Lung (tissue), 12 donors: ENCODE results near the gene NAGLU. TPM values are rescaled to one million over a fixed set of nuclear protein-coding genes. Genes with fewer than 3 reads are reported as not detected.

ENCODE experiments used
- ATAC-seq: fragments of 200-7000 bp; cut with Tn5 transposase; one replicate; pipeline ENCODE4 v1.9.1; 2020; ENCODE audit warnings: moderate number of reproducible peaks; ENCODE audit not compliant: insufficient read depth, low FRiP score
- DNase-seq, 3 donors: peaks; one replicate each; pipeline ENCODE4 v3.0.0-alpha.2; 2013 to 2017
- H3K27ac ChIP-seq, 2 donors: one replicate each; pipeline ENCODE4 v1.5.1; 2013; ENCODE audit warnings: mild to moderate bottlenecking in 2 of 2, moderate library complexity in 2 of 2, control low read depth in 1 of 2, inconsistent platforms in 1 of 2, low read depth in 1 of 2, low read length in 1 of 2
- H3K27me3 ChIP-seq, 3 donors: one replicate each; pipeline ENCODE4 v1.5.1; 2013; ENCODE audit warnings: low read length in 2 of 3; ENCODE audit not compliant: control insufficient read depth in 3 of 3, insufficient read depth in 3 of 3
- H3K36me3 ChIP-seq, 4 donors: one replicate each; pipeline ENCODE4 v1.5.1; 2013; ENCODE audit warnings: low read length in 4 of 4, mild to moderate bottlenecking in 1 of 4, moderate library complexity in 1 of 4; ENCODE audit not compliant: control insufficient read depth in 4 of 4, insufficient read depth in 4 of 4
- H3K4me1 ChIP-seq, 5 donors: one replicate each; pipeline ENCODE4 v1.5.1; 2013; ENCODE audit warnings: low read length in 5 of 5, mild to moderate bottlenecking in 2 of 5, moderate library complexity in 1 of 5; ENCODE audit not compliant: control insufficient read depth in 5 of 5, insufficient read depth in 5 of 5
- H3K4me3 ChIP-seq: one replicate; pipeline ENCODE4 v1.5.1; 2013; ENCODE audit warnings: mild to moderate bottlenecking, control low read depth, moderate library complexity
- H3K9ac ChIP-seq, 2 donors: one replicate each; pipeline ENCODE4 v1.5.1; 2013; ENCODE audit warnings: low read length in 2 of 2, control low read depth in 1 of 2; ENCODE audit not compliant: insufficient read depth in 1 of 2
- H3K9me3 ChIP-seq, 4 donors: one replicate each; pipeline ENCODE4 v1.5.1; 2013; ENCODE audit warnings: low read length in 3 of 4, mild to moderate bottlenecking in 1 of 4, moderate library complexity in 1 of 4; ENCODE audit not compliant: control insufficient read depth in 4 of 4, insufficient read depth in 3 of 4
- WGBS, 2 donors: extraction: QIAGEN DNeasy Blood & Tissue Kit; methylation state at CpG; one replicate each; pipeline ENCODE4 v1.1.7; 2013; 5-methylcytosine and 5-hydroxymethylcytosine counted together
- polyA plus RNA-seq, 2 donors: library from polyadenylated mRNA; stranded (reverse); fragments of 200-250 nt; gene quantifications; one replicate each; pipeline ENCODE4 v1.2.1, GENCODE V29; 2013
- total RNA-seq, 2 donors: library from RNA; depleted of rRNA in 1 of 2; stranded (reverse); fragments of >200 nt in 1 of 2; gene quantifications; one replicate each; pipeline ENCODE4 v1.2.1, GENCODE V29; 2014 to 2021
- TF ChIP-seq, protein P1 (sequence below): IDR thresholded peaks from 2 replicates; pipeline ENCODE4 v1.5.1; 2012; ENCODE audit warnings: mild to moderate bottlenecking; ENCODE audit errors: control extremely low read depth, extremely low read depth
- donor health status: control.
- donor health status: control.
- donor health status: Bipolar disorder and iron deficiency.
- donor health status: healthy.
- donor health status: DM: yes; HTN: yes; CAD: no.

Gene NAGLU
- total and polyA plus RNA-seq, 4 donors, result 16.8 to 69.8 (median 35.1) TPM

DNA sequence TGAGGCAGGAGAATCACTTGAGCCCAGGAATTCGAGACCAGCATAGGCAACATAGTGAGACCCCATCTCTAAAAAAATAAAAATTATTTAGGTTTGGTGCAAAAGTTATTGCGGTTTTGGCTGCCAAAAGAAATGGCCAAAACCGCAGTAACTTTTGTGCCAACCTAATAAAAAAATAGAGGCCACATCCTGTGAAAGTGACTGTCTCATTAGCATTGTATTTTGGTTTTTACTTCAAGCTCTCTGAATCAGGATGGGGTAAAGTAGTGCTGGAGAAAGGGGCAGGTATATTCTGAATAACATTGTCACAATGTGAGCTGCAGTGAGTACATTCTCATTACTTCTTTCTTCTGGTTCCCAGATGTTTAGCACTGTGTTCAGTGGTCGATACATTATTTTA, 41.4 kb upstream of the NAGLU start:
- Histone ChIP-seq H3K36me3 (peaks cover 16 to 31% (median 23%) of the 10 kb centered on the region in 4 donors), H3K4me1 (peaks cover 0 to 4% (median 0%) of the 10 kb centered on the region in 5 donors), H3K9ac (no peak overlapping the region), H3K27me3 (no peaks in the 10 kb centered on the region), H3K4me3 (no peak overlapping the region), H3K27ac (no peak overlapping the region), H3K9me3 (no peaks in the 10 kb centered on the region)
- ATAC-seq (no peak), DNase-seq (no peak)
- TF ChIP-seq, protein P1, sequence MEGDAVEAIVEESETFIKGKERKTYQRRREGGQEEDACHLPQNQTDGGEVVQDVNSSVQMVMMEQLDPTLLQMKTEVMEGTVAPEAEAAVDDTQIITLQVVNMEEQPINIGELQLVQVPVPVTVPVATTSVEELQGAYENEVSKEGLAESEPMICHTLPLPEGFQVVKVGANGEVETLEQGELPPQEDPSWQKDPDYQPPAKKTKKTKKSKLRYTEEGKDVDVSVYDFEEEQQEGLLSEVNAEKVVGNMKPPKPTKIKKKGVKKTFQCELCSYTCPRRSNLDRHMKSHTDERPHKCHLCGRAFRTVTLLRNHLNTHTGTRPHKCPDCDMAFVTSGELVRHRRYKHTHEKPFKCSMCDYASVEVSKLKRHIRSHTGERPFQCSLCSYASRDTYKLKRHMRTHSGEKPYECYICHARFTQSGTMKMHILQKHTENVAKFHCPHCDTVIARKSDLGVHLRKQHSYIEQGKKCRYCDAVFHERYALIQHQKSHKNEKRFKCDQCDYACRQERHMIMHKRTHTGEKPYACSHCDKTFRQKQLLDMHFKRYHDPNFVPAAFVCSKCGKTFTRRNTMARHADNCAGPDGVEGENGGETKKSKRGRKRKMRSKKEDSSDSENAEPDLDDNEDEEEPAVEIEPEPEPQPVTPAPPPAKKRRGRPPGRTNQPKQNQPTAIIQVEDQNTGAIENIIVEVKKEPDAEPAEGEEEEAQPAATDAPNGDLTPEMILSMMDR, result no peak
- 71 to 92% methylated on average over 4 of the region's 4 CpGs for WGBS, 2 donors

- 94 to 99% methylated on average over 4 of the region's 4 CpGs for WGBS, 2 donors
- Histone ChIP-seq H3K9me3 (no peaks in the 10 kb centered on the region), H3K27ac (no peak overlapping the region), H3K4me1 (peaks cover 0 to 4% (median 0%) of the 10 kb centered on the region in 5 donors), H3K9ac (no peak overlapping the region), H3K36me3 (peaks cover 26 to 41% (median 31%) of the 10 kb centered on the region in 4 donors), H3K4me3 (no peak overlapping the region), H3K27me3 (no peaks in the 10 kb centered on the region)
- DNase-seq, result no peak
- no peak for ATAC-seq
- TF ChIP-seq, protein P1, result no peak
Observed at GRCh38 chr17:42498828-42499227, 37.2 kb upstream of the NAGLU start.

GRCh38 chr17:42502091-42502490, 34.0 kb upstream of the NAGLU start:
- TF ChIP-seq, protein P1, result no peak
- H3K36me3 ChIP-seq, result peaks cover 20 to 33% (median 26%) of the 10 kb centered on the region in 4 donors

GRCh38 chr17:42502926-42503325, 33.1 kb upstream of the NAGLU start:
- Histone ChIP-seq H3K4me3 (no peak overlapping the region), H3K4me1 (no peaks in the 10 kb centered on the region), H3K36me3 (peaks cover 20 to 38% (median 30%) of the 10 kb centered on the region in 4 donors), H3K27me3 (no peaks in the 10 kb centered on the region), H3K9me3 (no peaks in the 10 kb centered on the region), H3K27ac (no peak overlapping the region), H3K9ac (no peak overlapping the region)
- DNase-seq, result no peak
- TF ChIP-seq, protein P1, result no peak
- 97 to 100% methylated on average over 1 of the region's 1 CpG for WGBS, 2 donors
- no peak for ATAC-seq

More at GRCh38 chr17:42502091-42502490, 34.0 kb upstream of the NAGLU start:
- Histone ChIP-seq H3K4me1 (no peaks in the 10 kb centered on the region), H3K27me3 (no peaks in the 10 kb centered on the region), H3K9ac (no peak overlapping the region), H3K27ac (no peak overlapping the region), H3K9me3 (no peaks in the 10 kb centered on the region), H3K4me3 (no peak overlapping the region)
- ATAC-seq, result no peak
- no peak for DNase-seq
- 92 to 93% methylated on average over 5 of the region's 5 CpGs for WGBS, 2 donors
